Body of pancreas (tissue), 4 donors: Measurements from ENCODE around the gene RNASEH1. TPM values are rescaled to one million over a fixed set of nuclear protein-coding genes. Genes with fewer than 3 reads are reported as not detected.

Source experiments
- ATAC-seq: fragments of 150-250 bp; one replicate; pipeline ENCODE4 v1.9.1; 2016
- DNase-seq, 4 donors: peaks; one replicate each; pipeline ENCODE4 v3.0.0-alpha.2; 2019
- H3K27ac ChIP-seq, 4 donors: fragments of 200-600 bp; sonication (generic); 1 replicate in 3 of 4; 2 replicates in 1 of 4; pipeline versions ENCODE4 v1.5.1 to v1.6.1; 2016 to 2019; ENCODE audit warnings: mild to moderate bottlenecking in 1 of 4, mixed read lengths in 1 of 4, moderate library complexity in 1 of 4
- H3K27me3 ChIP-seq, 2 donors: fragments of 200-600 bp; sonication (generic); one replicate each; pipeline ENCODE4 v1.6.0; 2016; ENCODE audit warnings: mild to moderate bottlenecking in 1 of 2
- H3K36me3 ChIP-seq, 2 donors: fragments of 200-600 bp; sonication (generic); replicated peaks in 1 of 2; 2 replicates each; pipeline ENCODE4 v1.5.1; 2016; ENCODE audit warnings: low read depth in 2 of 2; ENCODE audit not compliant: insufficient read depth in 1 of 2
- H3K4me1 ChIP-seq: fragments of 200-600 bp; sonication (generic); one replicate; pipeline ENCODE4 v1.6.0; 2016
- H3K4me3 ChIP-seq, 2 donors: fragments of 200-600 bp; sonication (generic); 1 replicate in 1 of 2; 2 replicates in 1 of 2; pipeline ENCODE4 v1.5.1; 2016 to 2019
- H3K9me3 ChIP-seq, 3 donors: fragments of 200-600 bp; sonication (generic); 1 replicate in 2 of 3; 2 replicates in 1 of 3; pipeline ENCODE4 v1.5.1; 2016
- CTCF ChIP-seq, 7 experiments: fragments of 450-650 bp in 4 of 7; fragments of 200-600 bp in 3 of 7; sonication (generic) in 3 of 7; IDR thresholded peaks; one replicate each; pipeline ENCODE4 v1.5.1; 2016 to 2019; ENCODE audit warnings: antibody characterized with exemption in 7 of 7
- POLR2A ChIP-seq, 3 donors: fragments of 450-650 bp; IDR thresholded peaks; one replicate each; pipeline ENCODE4 v1.6.1; 2016; ENCODE audit warnings: antibody characterized with exemption in 3 of 3, mild to moderate bottlenecking in 2 of 3
- WGBS, 2 donors: methylation state at CpG; one replicate each; pipeline ENCODE4 v1.1.5; 2017; 5-methylcytosine and 5-hydroxymethylcytosine counted together
- intact Hi-C: fragments of 100-400 bp; cut with DNase I; formaldehyde crosslinking; loops from one replicate; pipeline ENCODE4 v1.15.1; 2023
- total RNA-seq, 2 donors: library from RNA; depleted of rRNA; stranded (reverse); fragments of >200 nt; gene quantifications; one replicate each; pipeline ENCODE4 v1.1.0, GENCODE V29; 2016

The RNASEH1 gene
- total RNA-seq, 2 donors from 2014 or later = 10.1 to 11.2 TPM

- WGBS, 2 donors = 77% methylated on average over 10 of the region's 10 CpGs
- Histone ChIP-seq H3K9me3 (no peaks in the 10 kb centered on the region), H3K27ac (no peak overlapping the region), H3K4me3 (no peak overlapping the region), H3K4me1 (no peaks in the 10 kb centered on the region), H3K36me3 (peaks cover 4 to 48% of the 10 kb centered on the region in 2 donors), H3K27me3 (no peaks in the 10 kb centered on the region)
- no peak for DNase-seq
- no peak for ATAC-seq
- intact Hi-C loops = no loop called here
- TF ChIP-seq CTCF (IDR thresholded peaks at IDR 0.05) (no peak), POLR2A (IDR thresholded peaks at IDR 0.05) (no peak)
Measured at GRCh38 chr2:3545788-3546478, 12.2 kb downstream of the RNASEH1 start.

- TF ChIP-seq CTCF (IDR thresholded peaks at IDR 0.05) (no peak), POLR2A (IDR thresholded peaks at IDR 0.05) (no peak)
- peaks cover 0 to 37% of the 10 kb centered on the region in 2 donors for H3K36me3 ChIP-seq
- no peak for DNase-seq
- 66 to 75% methylated on average over 6 of the region's 6 CpGs for WGBS, 2 donors
- no peaks in the 10 kb centered on the region for H3K4me1 ChIP-seq
- no peaks in the 10 kb centered on the region for H3K27me3 ChIP-seq
- H3K4me3 ChIP-seq = no peak overlapping the region
- intact Hi-C loops = no loop called here
- H3K9me3 ChIP-seq = no peaks in the 10 kb centered on the region
- no peak for ATAC-seq
- no peak overlapping the region for H3K27ac ChIP-seq
Measured at GRCh38 chr2:3543023-3543683, 15.0 kb downstream of the RNASEH1 start.

- intact Hi-C loops = no loop called here
- no peak overlapping the region for H3K27ac ChIP-seq
- no peak overlapping the region for H3K4me3 ChIP-seq
- ATAC-seq (no peak), DNase-seq (no peak)
- H3K27me3 ChIP-seq = no peaks in the 10 kb centered on the region
- TF ChIP-seq POLR2A (IDR thresholded peaks at IDR 0.05) = no peak
- TF ChIP-seq CTCF (IDR thresholded peaks at IDR 0.05) = no peak
- peaks cover 0 to 30% of the 10 kb centered on the region in 2 donors for H3K36me3 ChIP-seq
- no peaks in the 10 kb centered on the region for H3K9me3 ChIP-seq
- 82 to 86% methylated on average over 5 of the region's 5 CpGs for WGBS, 2 donors
- H3K4me1 ChIP-seq = no peaks in the 10 kb centered on the region
Measured at GRCh38 chr2:3542107-3542506, 16.0 kb downstream of the RNASEH1 start.

- intact Hi-C loops = no loop called here
- no peaks in the 10 kb centered on the region for H3K27me3 ChIP-seq
- H3K27ac ChIP-seq = no peak overlapping the region
- no peaks in the 10 kb centered on the region for H3K9me3 ChIP-seq
- WGBS, 2 donors = 89 to 95% methylated on average over 9 of the region's 9 CpGs
- no peak for TF ChIP-seq POLR2A (IDR thresholded peaks at IDR 0.05)
- TF ChIP-seq CTCF (IDR thresholded peaks at IDR 0.05) = no peak
- DNase-seq (no peak), ATAC-seq (no peak)
- H3K36me3 ChIP-seq = peaks cover 0 to 14% of the 10 kb centered on the region in 2 donors
- peaks cover 14% of the 10 kb centered on the region for H3K4me1 ChIP-seq
- H3K4me3 ChIP-seq = no peak overlapping the region
Measured at GRCh38 chr2:3539836-3540235, 18.3 kb downstream of the RNASEH1 start.
